Inflammatory macrophage treated with lipopolysaccharide for 4 hours (primary cell): ENCODE data around the gene IAH1.
A peak's percentile ranks its signal among the peaks of the same experiment; 100 is the strongest.

Source experiments
- DNase-seq: peaks from one replicate; pipeline ENCODE4 v3.0.0-alpha.2; 2020

The IAH1 gene

GRCh38 chr2:9474361-9475057, at the start of gene IAH1:
IAH1 (plus strand) TSS chr2:9474551; CDS start chr2:9474567, 16 bp downstream.
- DNase-seq = peak; percentile 66

GRCh38 chr2:9428965-9429577, 45.3 kb upstream of the IAH1 start:
- DNase-seq = no peak

GRCh38 chr2:9430316-9431293, 43.7 kb upstream of the IAH1 start:
- DNase-seq = no peak

- DNase-seq = no peak
These were observed 39.9 kb upstream of the IAH1 start for GRCh38 chr2:9434489-9434888.

- no peak for DNase-seq
These were observed 34.8 kb upstream of the IAH1 start for GRCh38 chr2:9439536-9439935.

GRCh38 chr2:9440058-9440727, 34.2 kb upstream of the IAH1 start:
- no peak for DNase-seq

GRCh38 chr2:9441556-9441955, 32.8 kb upstream of the IAH1 start:
- DNase-seq = no peak

GRCh38 chr2:9443526-9443925, 30.8 kb upstream of the IAH1 start:
- no peak for DNase-seq

- DNase-seq = no peak
These were observed 29.3 kb upstream of the IAH1 start for GRCh38 chr2:9445089-9445488.

GRCh38 chr2:9451231-9451630, 23.1 kb upstream of the IAH1 start:
- no peak for DNase-seq

GRCh38 chr2:9460441-9461017, 13.8 kb upstream of the IAH1 start:
- no peak for DNase-seq

GRCh38 chr2:9461079-9461478, 13.3 kb upstream of the IAH1 start:
- no peak for DNase-seq

GRCh38 chr2:9462313-9462712, 12.0 kb upstream of the IAH1 start:
- DNase-seq = no peak

GRCh38 chr2:9462886-9463697, 11.3 kb upstream of the IAH1 start:
- DNase-seq = no peak

- peak; percentile 50 for DNase-seq
These were observed 10.7 kb upstream of the IAH1 start for GRCh38 chr2:9463698-9464034.

- no peak for DNase-seq
These were observed 9.2 kb upstream of the IAH1 start for GRCh38 chr2:9465170-9465569.

- no peak for DNase-seq
These were observed 8.1 kb upstream of the IAH1 start for GRCh38 chr2:9466147-9466683.

GRCh38 chr2:9467687-9468086, 6.7 kb upstream of the IAH1 start:
- no peak for DNase-seq

- DNase-seq = no peak
These were observed 3.1 kb upstream of the IAH1 start for GRCh38 chr2:9471206-9471605.

GRCh38 chr2:9472511-9472910, 1.8 kb upstream of the IAH1 start:
- DNase-seq = no peak

GRCh38 chr2:9473308-9473984, 905 bp upstream of the IAH1 start:
- DNase-seq = no peak
